ENCODE measurements around the gene HDAC9. TPM values are rescaled to one million over a fixed set of nuclear protein-coding genes. Genes with fewer than 3 reads are reported as not detected.
"Not testable (repeated sequence)": the region's sequence is repeated elsewhere in the genome, so short reads cannot be mapped to it uniquely, and the experiment has no call there.

HDAC9 gene
- total RNA-seq, 1 donor from 2014 or later, result 0.52 TPM

GRCh38 chr7:19026888-19027287 lies 531.3 kb downstream of the HDAC9 start:
- no peak for DNase-seq (ENCODE audit: low spot score)
- Mint-ChIP-seq H3K36me3 (ENCODE audit: low read depth) (no peaks in the 10 kb centered on the region), H3K4me3 (ENCODE audit: low read depth) (no peak overlapping the region), H3K27ac (no peak overlapping the region), H3K9me3 (peaks cover 6% of the 10 kb centered on the region), H3K4me1 (ENCODE audit: low read depth) (no peaks in the 10 kb centered on the region), H3K27me3 (ENCODE audit: low read depth) (no peaks in the 10 kb centered on the region)
- intact Hi-C loops (cut with micrococcal nuclease), result no loop called here

GRCh38 chr7:19030281-19030680 lies 534.7 kb downstream of the HDAC9 start:
- H3K4me3 Mint-ChIP-seq (ENCODE audit: low read depth), result no peak overlapping the region
- no peak overlapping the region for H3K27ac Mint-ChIP-seq
- peaks cover 17% of the 10 kb centered on the region for H3K9me3 Mint-ChIP-seq
- no peaks in the 10 kb centered on the region for H3K4me1 Mint-ChIP-seq (ENCODE audit: low read depth)
- DNase-seq (ENCODE audit: low spot score), result no peak
- no peaks in the 10 kb centered on the region for H3K27me3 Mint-ChIP-seq (ENCODE audit: low read depth)
- no peaks in the 10 kb centered on the region for H3K36me3 Mint-ChIP-seq (ENCODE audit: low read depth)
- intact Hi-C loops (cut with micrococcal nuclease), result no loop called here

- H3K4me3 Mint-ChIP-seq (ENCODE audit: low read depth); H3K36me3 Mint-ChIP-seq (ENCODE audit: low read depth); H3K4me1 Mint-ChIP-seq (ENCODE audit: low read depth); intact Hi-C loops (cut with micrococcal nuclease); DNase-seq (ENCODE audit: low spot score); H3K27ac Mint-ChIP-seq; H3K27me3 Mint-ChIP-seq (ENCODE audit: low read depth): not testable (repeated sequence)
- H3K9me3 Mint-ChIP-seq, result peaks cover 23% of the 10 kb centered on the region
Observed at GRCh38 chr7:19032942-19033341, 537.4 kb downstream of the HDAC9 start.

- Mint-ChIP-seq H3K9me3 (peaks cover 6% of the 10 kb centered on the region), H3K36me3 (ENCODE audit: low read depth) (no peaks in the 10 kb centered on the region), H3K4me1 (ENCODE audit: low read depth) (no peaks in the 10 kb centered on the region), H3K27ac (no peak overlapping the region), H3K27me3 (ENCODE audit: low read depth) (no peaks in the 10 kb centered on the region), H3K4me3 (ENCODE audit: low read depth) (no peak overlapping the region)
- intact Hi-C loops (cut with micrococcal nuclease), result no loop called here
- DNase-seq (ENCODE audit: low spot score), result no peak
Observed at GRCh38 chr7:19051767-19052375, 556.3 kb downstream of the HDAC9 start.
